ENCODE measurements around the gene CLEC2D.

GRCh38 chr12:9707864-9708808, 38.6 kb downstream of the CLEC2D start:
- TF ChIP-seq, protein P1, sequence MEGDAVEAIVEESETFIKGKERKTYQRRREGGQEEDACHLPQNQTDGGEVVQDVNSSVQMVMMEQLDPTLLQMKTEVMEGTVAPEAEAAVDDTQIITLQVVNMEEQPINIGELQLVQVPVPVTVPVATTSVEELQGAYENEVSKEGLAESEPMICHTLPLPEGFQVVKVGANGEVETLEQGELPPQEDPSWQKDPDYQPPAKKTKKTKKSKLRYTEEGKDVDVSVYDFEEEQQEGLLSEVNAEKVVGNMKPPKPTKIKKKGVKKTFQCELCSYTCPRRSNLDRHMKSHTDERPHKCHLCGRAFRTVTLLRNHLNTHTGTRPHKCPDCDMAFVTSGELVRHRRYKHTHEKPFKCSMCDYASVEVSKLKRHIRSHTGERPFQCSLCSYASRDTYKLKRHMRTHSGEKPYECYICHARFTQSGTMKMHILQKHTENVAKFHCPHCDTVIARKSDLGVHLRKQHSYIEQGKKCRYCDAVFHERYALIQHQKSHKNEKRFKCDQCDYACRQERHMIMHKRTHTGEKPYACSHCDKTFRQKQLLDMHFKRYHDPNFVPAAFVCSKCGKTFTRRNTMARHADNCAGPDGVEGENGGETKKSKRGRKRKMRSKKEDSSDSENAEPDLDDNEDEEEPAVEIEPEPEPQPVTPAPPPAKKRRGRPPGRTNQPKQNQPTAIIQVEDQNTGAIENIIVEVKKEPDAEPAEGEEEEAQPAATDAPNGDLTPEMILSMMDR (conservative IDR thresholded peaks at IDR 0.05), result peak; percentile 85
- TF ChIP-seq EZH2 (IDR thresholded peaks at IDR 0.05; ENCODE audit: low read depth), result no peak

All from PC-9 (cell line).